Measurements from ENCODE around the gene POFUT2. TPM values are rescaled to one million over a fixed set of nuclear protein-coding genes. Genes with fewer than 3 reads are reported as not detected.

Gene POFUT2
- total RNA-seq, 1 experiment from 2014 or later = 25.1 TPM

DNA sequence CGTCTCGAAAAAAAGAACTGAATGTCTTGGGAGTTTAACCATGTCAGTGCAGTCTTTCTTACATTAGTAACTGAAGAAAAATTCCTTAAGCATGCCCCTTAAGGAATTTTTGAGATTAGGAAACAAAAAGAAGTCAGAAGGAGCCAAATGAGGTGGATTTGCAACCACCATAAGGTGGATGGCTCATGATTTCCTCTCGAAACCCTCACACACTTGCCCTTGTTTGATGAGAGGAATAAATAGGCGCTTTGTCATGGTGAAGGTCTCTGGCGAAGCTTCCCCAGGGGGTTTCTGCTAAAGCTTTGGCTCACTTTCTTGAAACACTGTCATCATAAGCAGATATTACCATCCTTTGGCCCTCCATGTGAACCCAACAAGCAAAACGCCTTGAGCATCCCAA is 68.2 kb downstream of the POFUT2 start:
- peaks cover 6% of the 10 kb centered on the region for H3K4me1 ChIP-seq (ENCODE audit: insufficient read depth, low read length, poor library complexity, severe bottlenecking)
- H3K27me3 ChIP-seq (replicated peaks; ENCODE audit: insufficient read depth, low read depth, low read length, poor library complexity) = no peaks in the 10 kb centered on the region
- ChIA-PET CTCF (interaction anchor here (0.7 kb wide), 1 partner anchor 106 kb away, joined by 4 read pairs; no protein-coding TSS in a partner anchor), POLR2A (ENCODE audit: low non-redundant PET) (no interaction called here)
- no peaks in the 10 kb centered on the region for H3K36me3 ChIP-seq (ENCODE audit: insufficient read depth, low read length, poor library complexity, severe bottlenecking)
- no TSS peak for BruUV-seq (replicated peaks)
- DNase-seq (ENCODE audit: low spot score) = no peak
- TF ChIP-seq EZH2 (IDR thresholded peaks at IDR 0.05; ENCODE audit: borderline replicate concordance, low read depth, low read length, poor library complexity, severe bottlenecking) (no peak), CTCF (conservative IDR thresholded peaks at IDR 0.05; ENCODE audit: low read depth, low read length) (no peak)
- H3K27ac ChIP-seq (ENCODE audit: low read depth, low read length, poor library complexity, severe bottlenecking) = peak overlapping the region; percentile 44
- peaks cover 15% of the 10 kb centered on the region for H3K9me3 ChIP-seq (ENCODE audit: low read depth, low read length, poor library complexity, severe bottlenecking)
- intact Hi-C loops (cut with micrococcal nuclease; ENCODE audit: unreplicated experiment) = no loop called here
- no peak overlapping the region for H3K4me3 ChIP-seq (ENCODE audit: low read depth, low read length, poor library complexity, severe bottlenecking)

GRCh38 chr21:45217010-45217409 is 70.7 kb downstream of the POFUT2 start:
- ChIA-PET CTCF (no interaction called here), POLR2A (ENCODE audit: low non-redundant PET) (no interaction called here)
- BruUV-seq (replicated peaks) = no TSS peak
- no peak for TF ChIP-seq EZH2 (IDR thresholded peaks at IDR 0.05; ENCODE audit: borderline replicate concordance, low read depth, low read length, poor library complexity, severe bottlenecking)
- TF ChIP-seq CTCF (conservative IDR thresholded peaks at IDR 0.05; ENCODE audit: low read depth, low read length) = no peak
- Histone ChIP-seq H3K9me3 (ENCODE audit: low read depth, low read length, poor library complexity, severe bottlenecking) (peaks cover 15% of the 10 kb centered on the region), H3K4me3 (ENCODE audit: low read depth, low read length, poor library complexity, severe bottlenecking) (no peak overlapping the region), H3K27me3 (replicated peaks; ENCODE audit: insufficient read depth, low read depth, low read length, poor library complexity) (no peaks in the 10 kb centered on the region), H3K27ac (ENCODE audit: low read depth, low read length, poor library complexity, severe bottlenecking) (no peak overlapping the region), H3K36me3 (ENCODE audit: insufficient read depth, low read length, poor library complexity, severe bottlenecking) (no peaks in the 10 kb centered on the region), H3K4me1 (ENCODE audit: insufficient read depth, low read length, poor library complexity, severe bottlenecking) (peaks cover 6% of the 10 kb centered on the region)
- intact Hi-C loops (cut with micrococcal nuclease; ENCODE audit: unreplicated experiment) = no loop called here
- DNase-seq (ENCODE audit: low spot score) = no peak

DNA sequence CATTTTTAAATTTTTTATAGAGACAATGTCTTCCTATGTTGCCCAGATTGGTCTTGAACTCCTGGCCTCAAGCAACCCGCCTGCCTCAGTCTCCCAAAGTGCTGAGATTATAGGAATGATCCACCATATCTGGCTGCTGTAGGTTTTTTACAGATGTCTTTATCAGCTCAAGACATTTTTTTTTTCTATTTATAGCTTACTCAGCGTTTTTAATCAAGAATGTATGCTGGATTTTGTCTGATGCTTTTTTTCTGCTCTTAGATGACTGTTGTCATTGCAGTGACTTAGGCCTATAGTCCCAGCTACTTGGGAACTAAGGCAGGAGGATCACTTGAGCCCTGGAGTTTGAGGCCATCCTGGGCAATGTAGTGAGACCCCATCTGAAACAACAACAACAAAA is 72.5 kb downstream of the POFUT2 start:
- Histone ChIP-seq H3K4me1 (ENCODE audit: insufficient read depth, low read length, poor library complexity, severe bottlenecking) (peaks cover 6% of the 10 kb centered on the region), H3K27me3 (replicated peaks; ENCODE audit: insufficient read depth, low read depth, low read length, poor library complexity) (no peaks in the 10 kb centered on the region), H3K27ac (ENCODE audit: low read depth, low read length, poor library complexity, severe bottlenecking) (no peak overlapping the region), H3K9me3 (ENCODE audit: low read depth, low read length, poor library complexity, severe bottlenecking) (peaks cover 15% of the 10 kb centered on the region), H3K36me3 (ENCODE audit: insufficient read depth, low read length, poor library complexity, severe bottlenecking) (no peaks in the 10 kb centered on the region), H3K4me3 (ENCODE audit: low read depth, low read length, poor library complexity, severe bottlenecking) (no peak overlapping the region)
- no TSS peak for BruUV-seq (replicated peaks)
- POLR2A ChIA-PET (ENCODE audit: low non-redundant PET) = no interaction called here
- no peak for DNase-seq (ENCODE audit: low spot score)
- intact Hi-C loops (cut with micrococcal nuclease; ENCODE audit: unreplicated experiment) = no loop called here
- CTCF ChIA-PET = no interaction called here
- TF ChIP-seq EZH2 (IDR thresholded peaks at IDR 0.05; ENCODE audit: borderline replicate concordance, low read depth, low read length, poor library complexity, severe bottlenecking) = no peak
- TF ChIP-seq CTCF (conservative IDR thresholded peaks at IDR 0.05; ENCODE audit: low read depth, low read length) = no peak

Other genes starting within 250 kb of the POFUT2 start
- gene ADARB1, start 213.3 kb downstream of the POFUT2 start, total RNA-seq (2021) = 22.6 and 31.9 TPM in 2 replicates
- 3.3 and 5.0 TPM in 2 replicates for gene COL18A1, start 117.3 kb upstream of the POFUT2 start, total RNA-seq (2021)